ENCODE data around the gene SLC1A4. TPM values are rescaled to one million over a fixed set of nuclear protein-coding genes. Genes with fewer than 3 reads are reported as not detected.

Gene SLC1A4
- total RNA-seq, 1 experiment from 2014 or later: 22.9 TPM

- intact Hi-C loops (cut with micrococcal nuclease; ENCODE audit: unreplicated experiment): no loop called here
- peaks cover 8% of the 10 kb centered on the region for H3K4me1 Mint-ChIP-seq (ENCODE audit: low read depth, unreplicated experiment)
- DNase-seq: no peak
- CTCF ChIA-PET: interaction anchor here (0.6 to 1.6 kb wide), 3 partner anchors 105 to 147 kb away, joined by 4 to 5 read pairs (median 4); no protein-coding TSS in a partner anchor
- no TSS peak for BruUV-seq (replicated peaks)
- H3K36me3 Mint-ChIP-seq (ENCODE audit: insufficient read depth, unreplicated experiment): peaks cover 18% of the 10 kb centered on the region
- no peaks in the 10 kb centered on the region for H3K9me3 Mint-ChIP-seq (ENCODE audit: low read depth, unreplicated experiment)
- H3K27ac Mint-ChIP-seq (ENCODE audit: unreplicated experiment): no peak overlapping the region
- H3K4me3 Mint-ChIP-seq (ENCODE audit: low read depth, unreplicated experiment): no peak overlapping the region
- TF ChIP-seq, protein P1, sequence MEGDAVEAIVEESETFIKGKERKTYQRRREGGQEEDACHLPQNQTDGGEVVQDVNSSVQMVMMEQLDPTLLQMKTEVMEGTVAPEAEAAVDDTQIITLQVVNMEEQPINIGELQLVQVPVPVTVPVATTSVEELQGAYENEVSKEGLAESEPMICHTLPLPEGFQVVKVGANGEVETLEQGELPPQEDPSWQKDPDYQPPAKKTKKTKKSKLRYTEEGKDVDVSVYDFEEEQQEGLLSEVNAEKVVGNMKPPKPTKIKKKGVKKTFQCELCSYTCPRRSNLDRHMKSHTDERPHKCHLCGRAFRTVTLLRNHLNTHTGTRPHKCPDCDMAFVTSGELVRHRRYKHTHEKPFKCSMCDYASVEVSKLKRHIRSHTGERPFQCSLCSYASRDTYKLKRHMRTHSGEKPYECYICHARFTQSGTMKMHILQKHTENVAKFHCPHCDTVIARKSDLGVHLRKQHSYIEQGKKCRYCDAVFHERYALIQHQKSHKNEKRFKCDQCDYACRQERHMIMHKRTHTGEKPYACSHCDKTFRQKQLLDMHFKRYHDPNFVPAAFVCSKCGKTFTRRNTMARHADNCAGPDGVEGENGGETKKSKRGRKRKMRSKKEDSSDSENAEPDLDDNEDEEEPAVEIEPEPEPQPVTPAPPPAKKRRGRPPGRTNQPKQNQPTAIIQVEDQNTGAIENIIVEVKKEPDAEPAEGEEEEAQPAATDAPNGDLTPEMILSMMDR (IDR thresholded peaks at IDR 0.05; ENCODE audit: unreplicated experiment): peak; percentile 57
- no peaks in the 10 kb centered on the region for H3K27me3 Mint-ChIP-seq (ENCODE audit: unreplicated experiment)
These were observed 75.7 kb downstream of the SLC1A4 start for GRCh38 chr2:65064728-65065552.

- Mint-ChIP-seq H3K36me3 (ENCODE audit: insufficient read depth, unreplicated experiment) (peaks cover 43% of the 10 kb centered on the region), H3K4me3 (ENCODE audit: low read depth, unreplicated experiment) (no peak overlapping the region), H3K4me1 (ENCODE audit: low read depth, unreplicated experiment) (peaks cover 8% of the 10 kb centered on the region), H3K27ac (ENCODE audit: unreplicated experiment) (no peak overlapping the region), H3K27me3 (ENCODE audit: unreplicated experiment) (no peaks in the 10 kb centered on the region), H3K9me3 (ENCODE audit: low read depth, unreplicated experiment) (no peaks in the 10 kb centered on the region)
- intact Hi-C loops (cut with micrococcal nuclease; ENCODE audit: unreplicated experiment): no loop called here
- BruUV-seq (replicated peaks): no TSS peak
- CTCF ChIA-PET: no interaction called here
- no peak for DNase-seq
- TF ChIP-seq, protein P1 (IDR thresholded peaks at IDR 0.05; ENCODE audit: unreplicated experiment): no peak
These were observed 78.8 kb downstream of the SLC1A4 start for GRCh38 chr2:65067806-65068553.

DNA sequence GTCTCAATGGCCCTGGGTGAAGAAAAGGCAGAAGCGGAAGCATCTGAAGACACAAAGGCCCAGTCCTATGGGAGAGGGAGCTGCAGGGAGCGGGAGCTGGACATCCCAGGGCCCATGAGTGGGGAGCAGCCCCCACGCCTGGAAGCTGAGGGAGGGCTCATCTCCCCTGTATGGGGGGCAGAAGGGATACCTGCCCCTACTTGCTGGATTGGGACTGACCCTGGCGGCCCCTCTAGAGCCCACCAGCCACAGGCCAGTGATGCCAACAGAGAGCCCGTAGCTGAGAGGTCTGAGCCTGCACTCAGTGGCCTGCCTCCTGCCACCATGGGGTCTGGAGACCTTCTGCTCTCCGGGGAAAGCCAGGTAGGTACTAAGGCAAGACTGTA lies 80.2 kb downstream of the SLC1A4 start:
- H3K36me3 Mint-ChIP-seq (ENCODE audit: insufficient read depth, unreplicated experiment): peaks cover 49% of the 10 kb centered on the region
- H3K27me3 Mint-ChIP-seq (ENCODE audit: unreplicated experiment): no peaks in the 10 kb centered on the region
- intact Hi-C loops (cut with micrococcal nuclease; ENCODE audit: unreplicated experiment): no loop called here
- DNase-seq: no peak
- H3K4me1 Mint-ChIP-seq (ENCODE audit: low read depth, unreplicated experiment): peaks cover 8% of the 10 kb centered on the region
- H3K9me3 Mint-ChIP-seq (ENCODE audit: low read depth, unreplicated experiment): no peaks in the 10 kb centered on the region
- no peak overlapping the region for H3K27ac Mint-ChIP-seq (ENCODE audit: unreplicated experiment)
- BruUV-seq (replicated peaks): no TSS peak
- H3K4me3 Mint-ChIP-seq (ENCODE audit: low read depth, unreplicated experiment): no peak overlapping the region
- TF ChIP-seq, protein P1 (IDR thresholded peaks at IDR 0.05; ENCODE audit: unreplicated experiment): no peak
- CTCF ChIA-PET: no interaction called here

- DNase-seq: no peak
- H3K4me1 Mint-ChIP-seq (ENCODE audit: low read depth, unreplicated experiment): no peaks in the 10 kb centered on the region
- intact Hi-C loops (cut with micrococcal nuclease; ENCODE audit: unreplicated experiment): no loop called here
- no TSS peak for BruUV-seq (replicated peaks)
- CTCF ChIA-PET: interaction anchor here (1.7 kb wide), 1 partner anchor 99 kb away, joined by 9 read pairs; no protein-coding TSS in a partner anchor
- no peaks in the 10 kb centered on the region for H3K9me3 Mint-ChIP-seq (ENCODE audit: low read depth, unreplicated experiment)
- peak overlapping the region; percentile 38 for H3K27ac Mint-ChIP-seq (ENCODE audit: unreplicated experiment)
- H3K4me3 Mint-ChIP-seq (ENCODE audit: low read depth, unreplicated experiment): no peak overlapping the region
- H3K27me3 Mint-ChIP-seq (ENCODE audit: unreplicated experiment): no peaks in the 10 kb centered on the region
- peaks cover 49% of the 10 kb centered on the region for H3K36me3 Mint-ChIP-seq (ENCODE audit: insufficient read depth, unreplicated experiment)
- TF ChIP-seq, protein P1 (IDR thresholded peaks at IDR 0.05; ENCODE audit: unreplicated experiment): no peak
These were observed 81.1 kb downstream of the SLC1A4 start for GRCh38 chr2:65070172-65070830.
